ENCODE measurements around the gene ZBTB16.
"Not testable (repeated sequence)": the region's sequence is repeated elsewhere in the genome, so short reads cannot be mapped to it uniquely, and the experiment has no call there.

ZBTB16 gene

DNA sequence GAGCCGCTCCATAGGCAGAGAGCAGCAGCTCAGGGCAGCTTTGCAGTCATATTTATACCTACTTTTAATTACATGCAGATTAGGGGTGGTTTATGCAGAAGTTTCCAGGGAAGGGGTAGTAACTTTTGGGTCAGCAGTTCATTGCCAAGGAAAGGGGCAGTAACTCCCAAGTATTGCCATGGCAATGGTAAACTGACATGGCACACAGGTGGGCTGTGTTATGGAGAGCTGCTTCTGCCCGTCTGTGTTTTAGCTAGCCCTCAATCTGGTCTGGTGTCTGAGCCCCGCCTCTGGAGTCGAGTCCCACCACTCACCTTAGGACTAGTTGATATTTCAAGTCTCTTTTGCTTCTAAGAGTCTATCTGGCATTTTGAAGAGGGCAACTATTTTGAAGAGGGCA is 12.2 kb upstream of the ZBTB16 start:
- 0 out of 2 replicates have a peak, but pooled peaks cover 2% of the 10 kb centered on the region for H3K27me3 ChIP-seq (ENCODE audit: insufficient read depth, low read length)
- H3K27ac ChIP-seq (ENCODE audit: low read length) = no peak overlapping the region
- H3K4me3 ChIP-seq (ENCODE audit: low read length) = no peak overlapping the region
- no peak overlapping the region for H3K9ac ChIP-seq (ENCODE audit: low read depth, low read length)
- H3K36me3 ChIP-seq (ENCODE audit: insufficient read depth, low read depth, low read length) = no peaks in the 10 kb centered on the region
- peaks cover 10% of the 10 kb centered on the region; the same call in 1 of the 2 replicates for H3K4me1 ChIP-seq (ENCODE audit: insufficient read depth, low read length)
- H3K9me3 ChIP-seq (ENCODE audit: insufficient read depth, low read depth, low read length) = no peaks in the 10 kb centered on the region

DNA sequence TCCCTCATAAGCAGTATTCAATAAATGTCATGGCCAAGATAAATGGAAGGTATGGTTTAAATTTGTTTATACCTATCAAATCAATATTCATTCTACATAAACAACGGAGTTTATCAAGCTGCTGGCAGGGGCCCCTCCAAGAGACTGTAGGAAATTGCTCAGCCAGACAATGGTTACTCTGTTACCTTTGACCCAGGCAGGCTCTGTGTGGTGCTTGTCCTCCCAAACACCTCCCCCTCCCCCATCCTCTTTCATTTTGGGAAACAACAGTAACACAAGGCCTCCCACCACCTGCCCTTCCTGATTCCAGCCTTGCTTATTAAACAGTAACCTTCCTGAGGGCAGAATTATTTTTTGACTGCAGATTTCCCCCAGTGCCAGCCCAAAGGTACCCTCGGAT is 10.5 kb upstream of the ZBTB16 start:
- Histone ChIP-seq H3K27ac (ENCODE audit: low read length) (no peak overlapping the region), H3K36me3 (ENCODE audit: insufficient read depth, low read depth, low read length) (no peaks in the 10 kb centered on the region), H3K4me1 (ENCODE audit: insufficient read depth, low read length) (peaks cover 10% of the 10 kb centered on the region; the same call in 1 of the 2 replicates), H3K27me3 (ENCODE audit: insufficient read depth, low read length) (peaks cover 14% of the 10 kb centered on the region), H3K9ac (ENCODE audit: low read depth, low read length) (no peak overlapping the region), H3K9me3 (ENCODE audit: insufficient read depth, low read depth, low read length) (no peaks in the 10 kb centered on the region), H3K4me3 (ENCODE audit: low read length) (no peak overlapping the region)

DNA sequence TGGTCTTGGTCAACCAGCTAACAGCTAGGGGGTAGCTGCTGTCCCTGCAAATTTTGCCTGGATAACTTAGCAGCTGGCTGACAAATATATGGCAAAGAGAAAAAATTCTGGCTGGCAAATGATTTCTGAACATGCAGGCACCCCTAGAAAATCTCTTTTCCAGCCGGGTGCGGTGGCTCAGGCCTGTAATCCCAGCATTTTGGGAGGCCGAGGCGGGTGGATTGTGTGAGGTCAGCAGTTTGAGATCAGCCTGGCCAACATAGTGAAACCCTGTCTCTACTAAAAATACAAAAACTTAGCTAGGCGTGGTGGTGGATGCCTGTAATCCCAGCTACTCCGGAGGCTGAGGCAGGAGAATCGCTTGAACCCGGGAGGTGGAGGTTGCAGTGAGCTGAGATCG is 9.7 kb upstream of the ZBTB16 start:
- H3K4me1 ChIP-seq (ENCODE audit: insufficient read depth, low read length) = peaks cover 10% of the 10 kb centered on the region; the same call in 1 of the 2 replicates
- peaks cover 21% of the 10 kb centered on the region for H3K27me3 ChIP-seq (ENCODE audit: insufficient read depth, low read length)
- not testable (repeated sequence) for H3K36me3 ChIP-seq (ENCODE audit: insufficient read depth, low read depth, low read length); H3K9ac ChIP-seq (ENCODE audit: low read depth, low read length); H3K9me3 ChIP-seq (ENCODE audit: insufficient read depth, low read depth, low read length); H3K4me3 ChIP-seq (ENCODE audit: low read length); H3K27ac ChIP-seq (ENCODE audit: low read length)

GRCh38 chr11:114050258-114050927 is 9.1 kb upstream of the ZBTB16 start:
- H3K9ac ChIP-seq (ENCODE audit: low read depth, low read length) = no peak overlapping the region
- no peaks in the 10 kb centered on the region for H3K36me3 ChIP-seq (ENCODE audit: insufficient read depth, low read depth, low read length)
- no peaks in the 10 kb centered on the region for H3K9me3 ChIP-seq (ENCODE audit: insufficient read depth, low read depth, low read length)
- no peak overlapping the region for H3K4me3 ChIP-seq (ENCODE audit: low read length)
- H3K27me3 ChIP-seq (ENCODE audit: insufficient read depth, low read length) = peaks cover 27% of the 10 kb centered on the region
- H3K4me1 ChIP-seq (ENCODE audit: insufficient read depth, low read length) = peaks cover 10% of the 10 kb centered on the region; the same call in 1 of the 2 replicates
- no peak overlapping the region for H3K27ac ChIP-seq (ENCODE audit: low read length)

GRCh38 chr11:114051558-114051957 is 8.0 kb upstream of the ZBTB16 start:
- no peak overlapping the region for H3K27ac ChIP-seq (ENCODE audit: low read length)
- H3K9me3 ChIP-seq (ENCODE audit: insufficient read depth, low read depth, low read length) = no peaks in the 10 kb centered on the region
- H3K4me1 ChIP-seq (ENCODE audit: insufficient read depth, low read length) = peaks cover 10% of the 10 kb centered on the region; the same call in 1 of the 2 replicates
- H3K36me3 ChIP-seq (ENCODE audit: insufficient read depth, low read depth, low read length) = no peaks in the 10 kb centered on the region
- no peak overlapping the region for H3K4me3 ChIP-seq (ENCODE audit: low read length)
- no peak overlapping the region for H3K9ac ChIP-seq (ENCODE audit: low read depth, low read length)
- peaks cover 38% of the 10 kb centered on the region for H3K27me3 ChIP-seq (ENCODE audit: insufficient read depth, low read length)

GRCh38 chr11:114052160-114052559 is 7.4 kb upstream of the ZBTB16 start:
- no peak overlapping the region for H3K27ac ChIP-seq (ENCODE audit: low read length)
- H3K4me1 ChIP-seq (ENCODE audit: insufficient read depth, low read length) = peaks cover 10% of the 10 kb centered on the region; the same call in 1 of the 2 replicates
- no peak overlapping the region for H3K4me3 ChIP-seq (ENCODE audit: low read length)
- H3K27me3 ChIP-seq (ENCODE audit: insufficient read depth, low read length) = peaks cover 44% of the 10 kb centered on the region
- no peak overlapping the region for H3K9ac ChIP-seq (ENCODE audit: low read depth, low read length)
- H3K36me3 ChIP-seq (ENCODE audit: insufficient read depth, low read depth, low read length) = no peaks in the 10 kb centered on the region
- H3K9me3 ChIP-seq (ENCODE audit: insufficient read depth, low read depth, low read length) = no peaks in the 10 kb centered on the region

- no peak overlapping the region for H3K9ac ChIP-seq (ENCODE audit: low read depth, low read length)
- peaks cover 56% of the 10 kb centered on the region for H3K27me3 ChIP-seq (ENCODE audit: insufficient read depth, low read length)
- H3K4me1 ChIP-seq (ENCODE audit: insufficient read depth, low read length) = peaks cover 17% of the 10 kb centered on the region; the same call in 1 of the 2 replicates
- no peak overlapping the region for H3K4me3 ChIP-seq (ENCODE audit: low read length)
- no peak overlapping the region for H3K27ac ChIP-seq (ENCODE audit: low read length)
- H3K36me3 ChIP-seq (ENCODE audit: insufficient read depth, low read depth, low read length) = no peaks in the 10 kb centered on the region
- H3K9me3 ChIP-seq (ENCODE audit: insufficient read depth, low read depth, low read length) = no peaks in the 10 kb centered on the region
Measured at GRCh38 chr11:114053406-114053805, 6.1 kb upstream of the ZBTB16 start.

GRCh38 chr11:114054806-114055205 is 4.7 kb upstream of the ZBTB16 start:
- Histone ChIP-seq H3K36me3 (ENCODE audit: insufficient read depth, low read depth, low read length) (no peaks in the 10 kb centered on the region), H3K4me1 (ENCODE audit: insufficient read depth, low read length) (peaks cover 9% of the 10 kb centered on the region; the same call in 1 of the 2 replicates), H3K27me3 (ENCODE audit: insufficient read depth, low read length) (peaks cover 69% of the 10 kb centered on the region)

GRCh38 chr11:114056409-114056808 is 3.1 kb upstream of the ZBTB16 start:
- no peak overlapping the region for H3K4me3 ChIP-seq (ENCODE audit: low read length)
- H3K36me3 ChIP-seq (ENCODE audit: insufficient read depth, low read depth, low read length) = no peaks in the 10 kb centered on the region
- H3K9me3 ChIP-seq (ENCODE audit: insufficient read depth, low read depth, low read length) = no peaks in the 10 kb centered on the region
- peaks cover 85% of the 10 kb centered on the region for H3K27me3 ChIP-seq (ENCODE audit: insufficient read depth, low read length)
- H3K9ac ChIP-seq (ENCODE audit: low read depth, low read length) = no peak overlapping the region
- H3K4me1 ChIP-seq (ENCODE audit: insufficient read depth, low read length) = peaks cover 9% of the 10 kb centered on the region; the same call in 1 of the 2 replicates
- no peak overlapping the region for H3K27ac ChIP-seq (ENCODE audit: low read length)

More at GRCh38 chr11:114054806-114055205, 4.7 kb upstream of the ZBTB16 start:
- no peak overlapping the region for H3K27ac ChIP-seq (ENCODE audit: low read length)
- no peak overlapping the region for H3K4me3 ChIP-seq (ENCODE audit: low read length)
- no peaks in the 10 kb centered on the region for H3K9me3 ChIP-seq (ENCODE audit: insufficient read depth, low read depth, low read length)
- H3K9ac ChIP-seq (ENCODE audit: low read depth, low read length) = no peak overlapping the region

- Histone ChIP-seq H3K9ac (ENCODE audit: low read depth, low read length) (no peak overlapping the region), H3K27ac (ENCODE audit: low read length) (no peak overlapping the region), H3K9me3 (ENCODE audit: insufficient read depth, low read depth, low read length) (no peaks in the 10 kb centered on the region), H3K4me1 (ENCODE audit: insufficient read depth, low read length) (peaks cover 9% of the 10 kb centered on the region; the same call in 1 of the 2 replicates), H3K27me3 (ENCODE audit: insufficient read depth, low read length) (peaks cover 92% of the 10 kb centered on the region), H3K36me3 (ENCODE audit: insufficient read depth, low read depth, low read length) (no peaks in the 10 kb centered on the region), H3K4me3 (ENCODE audit: low read length) (no peak overlapping the region)
Measured at GRCh38 chr11:114057147-114057546, 2.4 kb upstream of the ZBTB16 start.

GRCh38 chr11:114057605-114058004 is 1.9 kb upstream of the ZBTB16 start:
- Histone ChIP-seq H3K9me3 (ENCODE audit: insufficient read depth, low read depth, low read length) (no peaks in the 10 kb centered on the region), H3K4me3 (ENCODE audit: low read length) (peak overlapping the region; percentile 69; the same call in 1 of the 2 replicates), H3K4me1 (ENCODE audit: insufficient read depth, low read length) (peaks cover 9% of the 10 kb centered on the region; the same call in 1 of the 2 replicates), H3K36me3 (ENCODE audit: insufficient read depth, low read depth, low read length) (no peaks in the 10 kb centered on the region), H3K9ac (ENCODE audit: low read depth, low read length) (no peak overlapping the region), H3K27ac (ENCODE audit: low read length) (no peak overlapping the region), H3K27me3 (ENCODE audit: insufficient read depth, low read length) (peaks cover 94% of the 10 kb centered on the region)

DNA sequence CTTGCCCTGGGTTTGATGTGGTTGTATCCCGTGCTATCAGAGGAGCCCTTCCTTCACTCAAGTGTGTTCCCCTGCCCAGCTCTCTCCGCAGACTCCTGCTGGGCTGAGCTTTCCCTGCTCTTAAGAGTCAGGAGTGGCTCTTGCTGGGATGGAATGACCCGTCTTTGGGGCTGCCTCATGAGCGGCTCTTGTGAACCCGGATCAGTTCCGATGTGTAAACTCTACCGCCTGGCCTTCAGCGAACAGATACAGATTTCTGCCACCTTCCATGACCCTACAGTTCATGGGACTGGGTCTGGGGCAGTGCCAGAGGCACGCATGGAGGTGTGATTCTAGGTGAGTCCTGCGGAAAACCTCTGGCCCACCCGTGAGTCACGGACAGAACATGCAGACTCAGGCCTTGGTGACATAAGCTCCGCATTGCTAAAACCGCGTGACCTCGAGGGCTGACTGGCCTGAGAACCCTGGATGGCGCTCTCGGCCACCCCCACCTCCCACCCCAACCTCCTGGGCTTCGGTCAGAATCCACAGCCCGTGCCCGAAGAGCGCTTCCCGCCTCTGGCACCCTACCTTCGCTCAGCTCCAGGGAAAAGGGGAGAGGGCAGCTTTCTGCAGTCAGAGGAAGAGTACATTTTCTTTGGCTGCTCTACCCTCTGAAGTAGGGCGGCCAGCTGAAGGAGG is 1.3 kb upstream of the ZBTB16 start:
- Histone ChIP-seq H3K4me3 (ENCODE audit: low read length) (peak overlapping the region; percentile 69; the same call in 1 of the 2 replicates), H3K9me3 (ENCODE audit: insufficient read depth, low read depth, low read length) (no peaks in the 10 kb centered on the region), H3K27ac (ENCODE audit: low read length) (no peak overlapping the region), H3K9ac (ENCODE audit: low read depth, low read length) (peak overlapping the region; percentile 8; the same call in 1 of the 2 replicates), H3K4me1 (ENCODE audit: insufficient read depth, low read length) (peaks cover 9% of the 10 kb centered on the region; the same call in 1 of the 2 replicates), H3K27me3 (ENCODE audit: insufficient read depth, low read length) (peaks cover 97% of the 10 kb centered on the region), H3K36me3 (ENCODE audit: insufficient read depth, low read depth, low read length) (no peaks in the 10 kb centered on the region)

Data from iPS-20b (cell line).